Bronchial epithelial cell (primary cell): ENCODE measurements around the gene LSAMP. TPM values are rescaled to one million over a fixed set of nuclear protein-coding genes. Genes with fewer than 3 reads are reported as not detected.

Experiments
- DNase-seq: peaks from one replicate; pipeline ENCODE4 v3.0.0-alpha.2; 2010; ENCODE audit warnings: low read depth
- FAIRE-seq: peaks from 2 replicates; lab custom pipeline; 2011; peaks lifted over from hg19 to GRCh38; lab: Jason Lieb, UNC
- H3K27me3 ChIP-seq: 2 replicates; pipeline ENCODE4 v1.5.1; 2011; ENCODE audit warnings: low read length; ENCODE audit not compliant: control insufficient read depth, insufficient read depth
- H3K36me3 ChIP-seq: 2 replicates; pipeline ENCODE4 v1.5.1; 2011; ENCODE audit warnings: low read length; ENCODE audit not compliant: control insufficient read depth, insufficient read depth
- H3K4me3 ChIP-seq: 2 replicates; pipeline ENCODE4 v1.5.1; 2011; ENCODE audit warnings: mild to moderate bottlenecking, low read depth, low read length, control low read depth
- CTCF ChIP-seq: IDR thresholded peaks from 2 replicates; pipeline ENCODE4 v1.5.1; 2011; ENCODE audit warnings: mild to moderate bottlenecking, moderate library complexity, low read length, control low read depth, inconsistent platforms; ENCODE audit not compliant: insufficient read depth, severe bottlenecking
- total RNA-seq: library from RNA; depleted of rRNA; stranded (reverse); fragments of >200 nt; gene quantifications from 2 replicates; pipeline ENCODE4 v1.2.1, GENCODE V29; 2014

Gene LSAMP
- total RNA-seq, 1 donor from 2014 or later = 0.26 TPM

- Histone ChIP-seq H3K4me3 (no peak overlapping the region), H3K27me3 (no peaks in the 10 kb centered on the region), H3K36me3 (no peaks in the 10 kb centered on the region)
- TF ChIP-seq CTCF = no peak
- DNase-seq = no peak
- FAIRE-seq = no peak
Measured at GRCh38 chr3:116350119-116350733, 95.1 kb downstream of the LSAMP start.

- Histone ChIP-seq H3K27me3 (no peaks in the 10 kb centered on the region), H3K4me3 (no peak overlapping the region), H3K36me3 (no peaks in the 10 kb centered on the region)
- DNase-seq (no peak), FAIRE-seq (no peak)
- no peak for TF ChIP-seq CTCF
Measured at GRCh38 chr3:116348216-116348615, 97.1 kb downstream of the LSAMP start.

DNA sequence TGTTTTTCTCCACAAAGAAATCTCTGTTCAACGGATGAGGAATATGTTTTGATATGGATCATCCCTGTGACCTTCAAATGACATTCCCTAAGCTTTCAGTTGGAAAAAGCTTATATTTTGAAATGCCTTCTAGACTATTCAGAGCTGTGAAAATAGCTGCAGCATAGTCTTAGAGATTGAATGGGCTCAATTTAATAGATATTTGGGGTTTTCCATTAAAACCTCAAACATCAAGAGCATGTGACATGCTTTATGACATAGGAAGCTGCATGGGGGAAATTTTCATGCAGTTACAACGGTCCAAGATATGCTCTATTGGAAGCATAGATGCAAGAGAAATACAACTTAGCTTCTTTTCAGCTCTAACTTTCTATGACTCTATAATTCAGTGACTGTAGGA, 102.8 kb downstream of the LSAMP start:
- Histone ChIP-seq H3K27me3 (no peaks in the 10 kb centered on the region), H3K36me3 (no peaks in the 10 kb centered on the region), H3K4me3 (no peak overlapping the region)
- FAIRE-seq (no peak), DNase-seq (no peak)
- TF ChIP-seq CTCF = no peak

- Histone ChIP-seq H3K36me3 (no peaks in the 10 kb centered on the region), H3K4me3 (no peak overlapping the region), H3K27me3 (no peaks in the 10 kb centered on the region)
- no peak for TF ChIP-seq CTCF
- FAIRE-seq = no peak
- DNase-seq = no peak
Measured at GRCh38 chr3:116341899-116342298, 103.4 kb downstream of the LSAMP start.

GRCh38 chr3:116341381-116341780, 103.9 kb downstream of the LSAMP start:
- H3K36me3 ChIP-seq = no peaks in the 10 kb centered on the region
- FAIRE-seq = no peak
- no peak for TF ChIP-seq CTCF
- H3K27me3 ChIP-seq = no peaks in the 10 kb centered on the region
- H3K4me3 ChIP-seq = no peak overlapping the region
- DNase-seq = no peak

GRCh38 chr3:116340680-116341216, 104.5 kb downstream of the LSAMP start:
- Histone ChIP-seq H3K4me3 (no peak overlapping the region), H3K36me3 (no peaks in the 10 kb centered on the region), H3K27me3 (no peaks in the 10 kb centered on the region)
- no peak for TF ChIP-seq CTCF
- DNase-seq (no peak), FAIRE-seq (no peak)
